H9 (cell line): ENCODE results near the gene ZNF385B. TPM values are rescaled to one million over a fixed set of nuclear protein-coding genes. Genes with fewer than 3 reads are reported as not detected.

Source experiments
- DNase-seq: peaks from one replicate; pipeline ENCODE4 v3.0.0-alpha.2; 2017
- H2AFZ ChIP-seq: one replicate; pipeline ENCODE4 v1.6.1; 2013; ENCODE audit warnings: mild to moderate bottlenecking, low read length, control low read depth, moderate library complexity
- H2AK5ac ChIP-seq: 2 replicates; pipeline ENCODE4 v1.6.1; 2013; ENCODE audit warnings: low read length, control low read depth, mixed read lengths; ENCODE audit not compliant: insufficient read length
- H2BK120ac ChIP-seq: one replicate; pipeline ENCODE4 v1.6.1; 2013; ENCODE audit warnings: low read depth, mild to moderate bottlenecking, low read length, control low read depth, inconsistent platforms; ENCODE audit not compliant: poor library complexity, severe bottlenecking
- H2BK12ac ChIP-seq: 2 replicates; pipeline ENCODE4 v1.6.1; 2013; ENCODE audit warnings: low read length, control low read depth, mixed read lengths, low read depth; ENCODE audit not compliant: insufficient read length
- H2BK15ac ChIP-seq: 2 replicates; pipeline ENCODE4 v1.6.1; 2013; ENCODE audit warnings: low read depth, low read length, control low read depth
- H2BK20ac ChIP-seq: one replicate; pipeline ENCODE4 v1.6.1; 2013; ENCODE audit warnings: low read depth, mild to moderate bottlenecking, low read length, control low read depth, inconsistent platforms; ENCODE audit not compliant: poor library complexity, severe bottlenecking
- H2BK5ac ChIP-seq: 2 replicates; pipeline ENCODE4 v1.6.1; 2013; ENCODE audit warnings: low read length, control low read depth, mixed read lengths; ENCODE audit not compliant: insufficient read length
- H3K14ac ChIP-seq: 2 replicates; pipeline ENCODE4 v1.6.1; 2013; ENCODE audit warnings: low read length, control low read depth; ENCODE audit not compliant: insufficient read depth
- H3K18ac ChIP-seq: 2 replicates; pipeline ENCODE4 v1.6.1; 2013; ENCODE audit warnings: low read depth, mild to moderate bottlenecking, mixed read lengths, low read length, control low read depth; ENCODE audit not compliant: insufficient read length
- H3K23ac ChIP-seq: 2 replicates; pipeline ENCODE4 v1.6.1; 2013; ENCODE audit warnings: low read length, control low read depth, mixed read lengths, low read depth; ENCODE audit not compliant: insufficient read length
- H3K23me2 ChIP-seq: 2 replicates; pipeline ENCODE4 v1.6.1; 2013; ENCODE audit warnings: low read depth, mild to moderate bottlenecking, mixed read lengths, low read length, control low read depth; ENCODE audit not compliant: insufficient read length, poor library complexity, severe bottlenecking
- H3K27ac ChIP-seq: 2 replicates; pipeline ENCODE4 v1.5.1; 2013; ENCODE audit warnings: low read length, control low read depth, mixed read lengths, low read depth; ENCODE audit not compliant: insufficient read length
- H3K27me3 ChIP-seq: 2 replicates; pipeline ENCODE4 v1.6.1; 2013; ENCODE audit warnings: low read length, control low read depth, inconsistent platforms; ENCODE audit not compliant: insufficient read depth
- H3K4ac ChIP-seq: 2 replicates; pipeline ENCODE4 v1.6.1; 2013; ENCODE audit warnings: low read depth, mild to moderate bottlenecking, control low read depth, inconsistent platforms, low read length, moderate library complexity
- H3K4me1 ChIP-seq: 2 replicates; pipeline ENCODE4 v1.6.1; 2013; ENCODE audit warnings: low read length, control low read depth, inconsistent platforms; ENCODE audit not compliant: insufficient read depth
- H3K4me2 ChIP-seq: 2 replicates; pipeline ENCODE4 v1.6.1; 2013; ENCODE audit warnings: low read length, control low read depth, mixed read lengths; ENCODE audit not compliant: insufficient read length, insufficient read depth
- H3K56ac ChIP-seq: 2 replicates; pipeline ENCODE4 v1.6.1; 2013; ENCODE audit warnings: low read depth, mild to moderate bottlenecking, mixed read lengths, low read length, control low read depth; ENCODE audit not compliant: insufficient read length
- H3K79me1 ChIP-seq: 2 replicates; pipeline ENCODE4 v1.6.1; 2013; ENCODE audit warnings: low read depth, mild to moderate bottlenecking, moderate library complexity, low read length, control low read depth, inconsistent platforms; ENCODE audit not compliant: insufficient read depth, poor library complexity, severe bottlenecking
- H3K79me2 ChIP-seq: 2 replicates; pipeline ENCODE4 v1.6.1; 2013; ENCODE audit warnings: low read length, control low read depth, inconsistent platforms; ENCODE audit not compliant: insufficient read depth
- H3K9ac ChIP-seq: 2 replicates; pipeline ENCODE4 v1.6.1; 2013; ENCODE audit warnings: low read length, control low read depth, mixed read lengths; ENCODE audit not compliant: insufficient read length; ENCODE audit errors: extremely low read depth
- H3K9me3 ChIP-seq: one replicate; pipeline ENCODE4 v1.6.1; 2013; ENCODE audit warnings: low read depth, low read length, inconsistent platforms; ENCODE audit not compliant: control insufficient read depth
- H3T11ph ChIP-seq: one replicate; pipeline ENCODE4 v1.6.1; 2013; ENCODE audit warnings: mild to moderate bottlenecking, low read length, control low read depth, inconsistent platforms
- H4K20me1 ChIP-seq: one replicate; pipeline ENCODE4 v1.6.1; 2013; ENCODE audit not compliant: control insufficient read depth, insufficient read length, insufficient read depth
- H4K5ac ChIP-seq: 2 replicates; pipeline ENCODE4 v1.6.1; 2013; ENCODE audit warnings: low read depth, mild to moderate bottlenecking, mixed read lengths, low read length, control low read depth; ENCODE audit not compliant: insufficient read length
- H4K8ac ChIP-seq: replicated peaks from 2 replicates; pipeline ENCODE4 v1.6.1; 2013; ENCODE audit warnings: low read length, control low read depth, mixed read lengths, low read depth; ENCODE audit not compliant: insufficient read length
- H4K91ac ChIP-seq: 2 replicates; pipeline ENCODE4 v1.6.1; 2013; ENCODE audit warnings: low read depth, mild to moderate bottlenecking, moderate library complexity, mixed read lengths, low read length, control low read depth; ENCODE audit not compliant: insufficient read length
- H3K27ac Mint-ChIP-seq, 3 experiments: 2 replicates in 2 of 3; 3 replicates in 1 of 3; pipeline ENCODE4 v1.8.0; 2020 to 2021; ENCODE audit warnings: mixed read lengths in 3 of 3, mild to moderate bottlenecking in 1 of 3, moderate library complexity in 1 of 3
- H3K27me3 Mint-ChIP-seq: 2 replicates; pipeline ENCODE4 v1.8.0; 2021; ENCODE audit warnings: low read depth, mild to moderate bottlenecking, moderate library complexity, mixed read lengths
- H3K36me3 Mint-ChIP-seq, 3 experiments: 2 replicates in 2 of 3; 3 replicates in 1 of 3; pipeline ENCODE4 v1.8.0; 2020 to 2021; ENCODE audit warnings: low read depth in 3 of 3, mixed read lengths in 3 of 3; ENCODE audit not compliant: insufficient read depth in 1 of 3
- H3K4me1 Mint-ChIP-seq, 2 experiments: 2 replicates each; pipeline ENCODE4 v1.8.0; 2020; ENCODE audit warnings: mixed read lengths in 2 of 2
- H3K4me3 Mint-ChIP-seq, 2 experiments: 2 replicates in 1 of 2; 3 replicates in 1 of 2; pipeline ENCODE4 v1.8.0; 2020 to 2021; ENCODE audit warnings: mild to moderate bottlenecking in 2 of 2, mixed read lengths in 2 of 2, moderate library complexity in 1 of 2
- H3K9me3 Mint-ChIP-seq, 2 experiments: 2 replicates in 1 of 2; 3 replicates in 1 of 2; pipeline ENCODE4 v1.8.0; 2020; ENCODE audit warnings: mild to moderate bottlenecking in 2 of 2, mixed read lengths in 2 of 2, moderate library complexity in 1 of 2
- whole genome bisulfite sequencing: extraction: QIAGEN DNeasy Blood & Tissue Kit; methylation state at CpG from one replicate; pipeline ENCODE4 v1.1.7; 2013; ENCODE audit warnings: missing lambda C conversion rate, low lambda C conversion rate, mixed read lengths; ENCODE audit not compliant: insufficient read length; ENCODE audit errors: extremely low coverage; 5-methylcytosine and 5-hydroxymethylcytosine counted together
- total RNA-seq: library from RNA; stranded (reverse); gene quantifications from 2 replicates; pipeline ENCODE4 v1.2.1, GENCODE V29; 2021
- TF ChIP-seq, protein P1 (sequence below): fragments of 200-600 bp; sonication (generic); conservative IDR thresholded peaks from 3 replicates; pipeline ENCODE4 v1.8.0; 2021; ENCODE audit warnings: antibody characterized with exemption, mild to moderate bottlenecking

The ZNF385B gene
- total RNA-seq, 1 experiment from 2014 or later = 2.1 TPM

DNA sequence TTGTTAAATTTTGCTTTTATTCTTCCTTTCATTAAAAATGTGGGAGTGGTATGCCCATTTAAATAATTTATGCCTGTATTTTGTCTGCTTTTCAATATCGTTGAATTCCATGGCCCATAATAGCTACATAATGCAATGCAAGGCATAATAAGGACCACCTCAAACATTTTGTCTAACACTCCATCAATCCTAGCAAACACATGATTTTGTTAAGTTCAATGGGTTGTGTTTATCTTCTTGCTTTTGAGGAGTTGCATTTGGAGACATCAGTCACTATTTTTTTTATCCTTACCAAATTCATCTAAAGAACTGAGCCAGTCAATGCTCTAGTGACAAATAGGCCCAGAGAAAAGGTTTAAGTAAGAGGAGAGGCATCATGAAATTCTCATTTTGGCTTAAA lies 145.5 kb downstream of the ZNF385B start:
- H3K79me2 ChIP-seq = no peaks in the 10 kb centered on the region
- no peaks in the 10 kb centered on the region for H3K27me3 Mint-ChIP-seq
- no peaks in the 10 kb centered on the region for H3K23me2 ChIP-seq
- no peak overlapping the region for H2BK12ac ChIP-seq
- no peak overlapping the region for H3K4me3 Mint-ChIP-seq
- no peak for DNase-seq
- no peak overlapping the region for H3K23ac ChIP-seq
- H2BK15ac ChIP-seq = no peak overlapping the region
- H3K9me3 ChIP-seq = no peaks in the 10 kb centered on the region
- H3K9me3 Mint-ChIP-seq = no peaks in the 10 kb centered on the region
- H2AK5ac ChIP-seq = no peak overlapping the region
- H3K27ac Mint-ChIP-seq = no peak overlapping the region
- TF ChIP-seq, protein P1, sequence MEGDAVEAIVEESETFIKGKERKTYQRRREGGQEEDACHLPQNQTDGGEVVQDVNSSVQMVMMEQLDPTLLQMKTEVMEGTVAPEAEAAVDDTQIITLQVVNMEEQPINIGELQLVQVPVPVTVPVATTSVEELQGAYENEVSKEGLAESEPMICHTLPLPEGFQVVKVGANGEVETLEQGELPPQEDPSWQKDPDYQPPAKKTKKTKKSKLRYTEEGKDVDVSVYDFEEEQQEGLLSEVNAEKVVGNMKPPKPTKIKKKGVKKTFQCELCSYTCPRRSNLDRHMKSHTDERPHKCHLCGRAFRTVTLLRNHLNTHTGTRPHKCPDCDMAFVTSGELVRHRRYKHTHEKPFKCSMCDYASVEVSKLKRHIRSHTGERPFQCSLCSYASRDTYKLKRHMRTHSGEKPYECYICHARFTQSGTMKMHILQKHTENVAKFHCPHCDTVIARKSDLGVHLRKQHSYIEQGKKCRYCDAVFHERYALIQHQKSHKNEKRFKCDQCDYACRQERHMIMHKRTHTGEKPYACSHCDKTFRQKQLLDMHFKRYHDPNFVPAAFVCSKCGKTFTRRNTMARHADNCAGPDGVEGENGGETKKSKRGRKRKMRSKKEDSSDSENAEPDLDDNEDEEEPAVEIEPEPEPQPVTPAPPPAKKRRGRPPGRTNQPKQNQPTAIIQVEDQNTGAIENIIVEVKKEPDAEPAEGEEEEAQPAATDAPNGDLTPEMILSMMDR = no peak
- peaks cover 10 to 11% of the 10 kb centered on the region in 2 experiments for H3K4me1 Mint-ChIP-seq
- no peak overlapping the region for H3K56ac ChIP-seq
- H3K36me3 Mint-ChIP-seq = no peaks in the 10 kb centered on the region
- no peak overlapping the region for H4K91ac ChIP-seq
- H3K79me1 ChIP-seq = no peaks in the 10 kb centered on the region
- H2BK5ac ChIP-seq = no peak overlapping the region
- no peaks in the 10 kb centered on the region for H4K20me1 ChIP-seq
- no peak overlapping the region for H3K4ac ChIP-seq
- H4K5ac ChIP-seq = no peak overlapping the region
- H3K4me2 ChIP-seq = no peak overlapping the region
- no peak overlapping the region for H2BK20ac ChIP-seq
- H4K8ac ChIP-seq = no peak overlapping the region
- no peak overlapping the region for H3K18ac ChIP-seq
- no CpG with 5 or more reads among the region's 1 CpG for WGBS
- no peak overlapping the region for H2BK120ac ChIP-seq
- H3T11ph ChIP-seq = no peak overlapping the region
- no peaks in the 10 kb centered on the region; the same call in 1 of the 2 replicates for H3K4me1 ChIP-seq
- no peaks in the 10 kb centered on the region for H3K27me3 ChIP-seq
- no peak overlapping the region for H3K27ac ChIP-seq
- no peak overlapping the region for H3K9ac ChIP-seq
- H3K14ac ChIP-seq = no peak overlapping the region
- no peak overlapping the region for H2AFZ ChIP-seq
